Measurements from ENCODE around the gene ARID1A. TPM values are rescaled to one million over a fixed set of nuclear protein-coding genes. Genes with fewer than 3 reads are reported as not detected.

Gene ARID1A
- total and polyA plus RNA-seq, 2 experiments from 2014 or later = 50.0 to 104 TPM

Small RNAs within 50 kb of the gene (small RNA-seq; reads per million reads assigned to genes)
- not detected for gene AL627082.1 (ENCODE audit: low replicate concordance)
- not detected for gene RN7SL165P (ENCODE audit: low replicate concordance)

Other genes with a start within 250 kb of the ARID1A start
- 330 and 377 TPM in 2 replicates for gene HMGN2, start 223.6 kb upstream of the ARID1A start, total RNA-seq (2014; rRNA removed; shearing (Covaris generic))
- 1,101 and 1,122 TPM in 2 replicates for gene HMGN2, start 223.6 kb upstream of the ARID1A start, polyA plus RNA-seq (2016; fragmentation: Nextera tagmentation; extraction: Ambion mirVana)
- gene RPS6KA1, start 166.3 kb upstream of the ARID1A start, total RNA-seq (2014; rRNA removed; shearing (Covaris generic)) = 68.6 and 84.2 TPM in 2 replicates
- 28.3 and 30.5 TPM in 2 replicates for gene RPS6KA1, start 166.3 kb upstream of the ARID1A start, polyA plus RNA-seq (2016; fragmentation: Nextera tagmentation; extraction: Ambion mirVana)
- gene PIGV, start 91.9 kb downstream of the ARID1A start, total RNA-seq (2014; rRNA removed; shearing (Covaris generic)) = 11.7 and 12.6 TPM in 2 replicates
- gene PIGV, start 91.9 kb downstream of the ARID1A start, polyA plus RNA-seq (2016; fragmentation: Nextera tagmentation; extraction: Ambion mirVana) = 3.8 and 4.5 TPM in 2 replicates
- gene ZDHHC18, start 130.7 kb downstream of the ARID1A start, total RNA-seq (2014; rRNA removed; shearing (Covaris generic)) = 15.5 and 26.8 TPM in 2 replicates
- 5.6 and 6.3 TPM in 2 replicates for gene ZDHHC18, start 130.7 kb downstream of the ARID1A start, polyA plus RNA-seq (2016; fragmentation: Nextera tagmentation; extraction: Ambion mirVana)
- 2.6 and 4.1 TPM in 2 replicates for gene SFN, start 167.1 kb downstream of the ARID1A start, total RNA-seq (2014; rRNA removed; shearing (Covaris generic))
- 1.8 and 3.6 TPM in 2 replicates for gene SFN, start 167.1 kb downstream of the ARID1A start, polyA plus RNA-seq (2016; fragmentation: Nextera tagmentation; extraction: Ambion mirVana)
- 10.1 and 13.8 TPM in 2 replicates for gene GPN2, start 194.3 kb downstream of the ARID1A start, total RNA-seq (2014; rRNA removed; shearing (Covaris generic))
- 18.2 and 19.4 TPM in 2 replicates for gene GPN2, start 194.3 kb downstream of the ARID1A start, polyA plus RNA-seq (2016; fragmentation: Nextera tagmentation; extraction: Ambion mirVana)
- 10.5 and 15.6 TPM in 2 replicates for gene GPATCH3, start 204.5 kb downstream of the ARID1A start, total RNA-seq (2014; rRNA removed; shearing (Covaris generic))
- 9.8 and 13.0 TPM in 2 replicates for gene GPATCH3, start 204.5 kb downstream of the ARID1A start, polyA plus RNA-seq (2016; fragmentation: Nextera tagmentation; extraction: Ambion mirVana)
- not detected in 2 replicates for gene NR0B2, start 218.0 kb downstream of the ARID1A start, total RNA-seq (2014; rRNA removed; shearing (Covaris generic))
- 0.18 TPM in 1 of 2 replicates, not detected in the other for gene NR0B2, start 218.0 kb downstream of the ARID1A start, polyA plus RNA-seq (2016; fragmentation: Nextera tagmentation; extraction: Ambion mirVana)
- gene NUDC, start 225.7 kb downstream of the ARID1A start, total RNA-seq (2014; rRNA removed; shearing (Covaris generic)) = 84.3 and 96.2 TPM in 2 replicates
- gene NUDC, start 225.7 kb downstream of the ARID1A start, polyA plus RNA-seq (2016; fragmentation: Nextera tagmentation; extraction: Ambion mirVana) = 206 and 224 TPM in 2 replicates

All from GM23338 (cell line).